Skeletal muscle satellite cell (primary cell): ENCODE measurements around the gene SYCP2L.
"Not testable (repeated sequence)": the region's sequence is repeated elsewhere in the genome, so short reads cannot be mapped to it uniquely, and the experiment has no call there.

Experiments used
- H3K27me3 ChIP-seq: 2 replicates; pipeline ENCODE4 v1.7.0; 2013; ENCODE audit warnings: low read length; ENCODE audit not compliant: control insufficient read depth, insufficient read depth
- H3K36me3 ChIP-seq: 2 replicates; pipeline ENCODE4 v1.7.0; 2013; ENCODE audit warnings: mild to moderate bottlenecking, control low read depth, low read length; ENCODE audit not compliant: insufficient read depth
- H3K4me1 ChIP-seq: 2 replicates; pipeline ENCODE4 v1.7.0; 2013; ENCODE audit warnings: low read length; ENCODE audit not compliant: control insufficient read depth, insufficient read depth
- H3K4me2 ChIP-seq: 2 replicates; pipeline ENCODE4 v1.7.0; 2013; ENCODE audit warnings: mild to moderate bottlenecking, low read length
- H3K4me3 ChIP-seq: 2 replicates; pipeline ENCODE4 v1.7.0; 2013; ENCODE audit warnings: low read length
- H3K9ac ChIP-seq: 2 replicates; pipeline ENCODE4 v1.7.0; 2013; ENCODE audit warnings: mild to moderate bottlenecking, low read depth, low read length, moderate library complexity
- H3K9me3 ChIP-seq: replicated peaks from 2 replicates; pipeline ENCODE4 v1.7.0; 2013; ENCODE audit warnings: mild to moderate bottlenecking, control low read depth, low read length

The SYCP2L gene

GRCh38 chr6:10981409-10981808 is 94.6 kb downstream of the SYCP2L start:
- Histone ChIP-seq H3K27me3 (no peaks in the 10 kb centered on the region), H3K4me1 (no peaks in the 10 kb centered on the region), H3K9ac (no peak overlapping the region), H3K4me2 (no peak overlapping the region), H3K36me3 (no peaks in the 10 kb centered on the region), H3K4me3 (no peak overlapping the region), H3K9me3 (no peaks in the 10 kb centered on the region)

GRCh38 chr6:10984959-10985358 is 98.1 kb downstream of the SYCP2L start:
- not testable (repeated sequence) for H3K9ac ChIP-seq, H3K4me2 ChIP-seq, H3K4me3 ChIP-seq, H3K9me3 ChIP-seq, H3K4me1 ChIP-seq, H3K36me3 ChIP-seq, H3K27me3 ChIP-seq

GRCh38 chr6:10989587-10989986 is 102.7 kb downstream of the SYCP2L start:
- Histone ChIP-seq H3K9me3 (no peaks in the 10 kb centered on the region), H3K9ac (no peak overlapping the region), H3K4me1 (no peaks in the 10 kb centered on the region), H3K4me3 (no peak overlapping the region), H3K4me2 (no peak overlapping the region), H3K36me3 (no peaks in the 10 kb centered on the region), H3K27me3 (no peaks in the 10 kb centered on the region)

- Histone ChIP-seq H3K9me3 (no peaks in the 10 kb centered on the region), H3K9ac (no peak overlapping the region), H3K36me3 (no peaks in the 10 kb centered on the region), H3K4me3 (no peak overlapping the region), H3K27me3 (no peaks in the 10 kb centered on the region), H3K4me2 (no peak overlapping the region), H3K4me1 (no peaks in the 10 kb centered on the region)
These were observed 104.3 kb downstream of the SYCP2L start for GRCh38 chr6:10991115-10991514.

DNA sequence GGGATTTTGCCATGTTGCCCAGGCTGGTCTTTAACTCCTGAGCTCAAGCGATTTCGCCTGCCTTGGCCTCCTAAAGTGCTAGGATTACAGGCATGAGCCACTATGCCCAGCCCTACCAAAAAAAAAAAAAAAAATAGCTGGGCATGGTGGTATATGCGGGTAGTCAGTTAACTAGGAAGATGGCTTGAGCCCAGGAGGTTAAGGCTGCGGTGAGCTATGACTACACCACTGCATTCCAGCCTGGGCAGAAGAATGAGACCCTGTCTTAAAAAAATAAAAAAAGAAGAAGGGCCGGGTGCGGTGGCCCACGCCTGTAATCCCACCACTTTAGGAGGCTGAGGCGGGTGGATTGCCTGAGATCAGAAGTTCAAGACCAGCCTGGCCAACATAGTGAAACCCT is 107.0 kb downstream of the SYCP2L start:
- Histone ChIP-seq H3K4me2 (no peak overlapping the region), H3K27me3 (no peaks in the 10 kb centered on the region)

GRCh38 chr6:10995114-10995707 is 108.4 kb downstream of the SYCP2L start:
- Histone ChIP-seq H3K36me3 (no peaks in the 10 kb centered on the region), H3K9ac (no peak overlapping the region), H3K4me2 (no peak overlapping the region), H3K27me3 (no peaks in the 10 kb centered on the region), H3K4me3 (no peak overlapping the region), H3K4me1 (no peaks in the 10 kb centered on the region), H3K9me3 (no peaks in the 10 kb centered on the region)

More for the DNA sequence above, 107.0 kb downstream of the SYCP2L start:
- Histone ChIP-seq H3K9ac (no peak overlapping the region), H3K36me3 (no peaks in the 10 kb centered on the region), H3K4me3 (no peak overlapping the region), H3K4me1 (no peaks in the 10 kb centered on the region), H3K9me3 (no peaks in the 10 kb centered on the region)

GRCh38 chr6:10999994-11000393 is 113.1 kb downstream of the SYCP2L start:
- Histone ChIP-seq H3K4me1 (no peaks in the 10 kb centered on the region), H3K9me3 (no peaks in the 10 kb centered on the region), H3K36me3 (no peaks in the 10 kb centered on the region), H3K4me2 (no peak overlapping the region), H3K27me3 (no peaks in the 10 kb centered on the region), H3K9ac (no peak overlapping the region), H3K4me3 (no peak overlapping the region)

GRCh38 chr6:11002176-11002575 is 115.3 kb downstream of the SYCP2L start:
- Histone ChIP-seq H3K4me1 (no peaks in the 10 kb centered on the region), H3K9ac (no peak overlapping the region), H3K4me3 (no peak overlapping the region), H3K9me3 (no peaks in the 10 kb centered on the region), H3K36me3 (no peaks in the 10 kb centered on the region), H3K27me3 (no peaks in the 10 kb centered on the region), H3K4me2 (no peak overlapping the region)

DNA sequence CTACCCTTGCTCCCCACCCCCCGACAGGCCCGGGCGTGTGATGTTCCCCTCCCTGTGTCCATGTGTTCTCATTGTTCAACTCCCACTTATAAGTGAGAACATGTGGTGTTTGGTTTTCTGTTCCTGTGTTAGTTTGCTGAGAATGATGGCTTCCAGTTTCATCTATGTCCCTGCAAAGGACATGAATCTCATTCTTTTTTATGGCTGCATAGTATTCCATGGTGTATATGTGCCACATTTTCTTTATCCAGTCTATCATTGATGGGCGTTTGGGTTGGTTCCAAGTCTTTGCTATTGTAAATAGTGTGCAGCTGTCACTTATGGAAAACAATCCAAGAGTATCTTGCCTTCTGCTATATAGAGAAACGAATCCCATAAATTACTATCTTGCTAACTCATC is 116.4 kb downstream of the SYCP2L start:
- H3K9me3 ChIP-seq, H3K4me1 ChIP-seq, H3K36me3 ChIP-seq, H3K4me2 ChIP-seq, H3K27me3 ChIP-seq, H3K4me3 ChIP-seq, H3K9ac ChIP-seq: not testable (repeated sequence)

DNA sequence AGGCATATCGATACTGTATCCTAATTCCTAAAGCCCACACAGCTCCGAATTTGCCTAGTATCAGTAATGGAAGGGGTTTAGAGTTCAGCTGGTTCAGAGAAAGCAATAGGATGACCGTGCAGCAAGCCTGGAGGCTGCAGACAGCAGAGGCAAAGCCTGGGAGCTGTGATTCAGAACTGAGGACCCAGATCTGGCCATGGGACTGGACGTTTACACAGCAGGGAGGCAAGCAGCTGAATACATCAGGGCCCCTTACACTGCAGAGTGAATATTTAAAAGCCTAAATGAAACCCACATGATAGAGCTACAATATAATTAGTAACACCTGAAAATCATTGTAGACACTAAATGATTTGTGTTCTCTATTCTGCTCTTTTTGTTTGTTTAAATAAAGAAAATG is 119.2 kb downstream of the SYCP2L start:
- no peaks in the 10 kb centered on the region for H3K27me3 ChIP-seq
- H3K4me1 ChIP-seq: peaks cover 8% of the 10 kb centered on the region
- H3K36me3 ChIP-seq: no peaks in the 10 kb centered on the region

DNA sequence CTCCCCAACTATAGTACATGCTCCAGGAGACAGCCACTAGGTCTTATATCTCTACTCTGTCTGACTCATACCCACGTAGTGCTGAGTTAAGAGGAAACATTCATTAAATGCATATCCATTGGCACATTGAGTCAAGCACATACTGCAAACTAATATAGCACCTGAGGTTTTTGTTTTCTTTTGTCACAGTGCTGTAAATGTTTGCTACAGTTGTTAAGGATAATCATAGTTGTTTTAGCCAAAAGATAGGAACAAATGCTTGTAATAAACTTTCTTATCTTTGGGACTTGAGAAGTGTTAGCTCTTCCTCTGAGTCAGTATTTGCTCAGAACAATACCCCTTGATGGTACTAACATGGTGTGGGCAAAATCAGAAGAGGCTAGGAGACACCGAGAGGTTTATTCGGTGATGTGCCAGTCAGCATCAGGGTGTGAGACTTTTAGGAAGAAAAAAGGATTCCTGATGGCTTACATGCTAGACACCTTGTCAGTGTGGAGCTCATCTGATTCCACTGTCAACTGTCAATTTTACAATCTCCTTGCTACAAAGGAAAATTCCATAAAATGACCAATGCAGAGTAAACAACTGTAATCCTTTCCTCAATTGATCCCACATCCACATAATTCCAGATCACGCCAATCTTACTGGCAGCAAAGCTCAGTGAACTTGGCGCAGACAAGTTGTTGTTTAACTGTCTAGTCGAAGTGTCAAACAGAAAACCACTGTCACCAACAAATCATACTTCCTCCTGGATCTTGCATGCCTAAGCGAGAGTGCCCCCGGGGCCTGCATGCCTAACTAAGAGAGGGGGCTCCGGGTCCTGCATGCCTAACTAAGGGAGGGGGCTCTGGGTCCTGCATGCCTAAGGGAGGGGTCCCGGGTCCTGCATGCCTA is 121.1 kb downstream of the SYCP2L start:
- Histone ChIP-seq H3K27me3 (no peaks in the 10 kb centered on the region), H3K4me2 (no peak overlapping the region), H3K4me3 (no peak overlapping the region), H3K4me1 (peaks cover 8% of the 10 kb centered on the region), H3K36me3 (no peaks in the 10 kb centered on the region), H3K9ac (no peak overlapping the region), H3K9me3 (no peaks in the 10 kb centered on the region)

More for the DNA sequence above, 119.2 kb downstream of the SYCP2L start:
- Histone ChIP-seq H3K9ac (no peak overlapping the region), H3K9me3 (no peaks in the 10 kb centered on the region), H3K4me3 (no peak overlapping the region), H3K4me2 (no peak overlapping the region)

GRCh38 chr6:11008821-11009220 is 122.0 kb downstream of the SYCP2L start:
- no peak overlapping the region for H3K4me2 ChIP-seq
- no peak overlapping the region for H3K4me3 ChIP-seq
- no peaks in the 10 kb centered on the region for H3K36me3 ChIP-seq
- peaks cover 5% of the 10 kb centered on the region for H3K27me3 ChIP-seq
- peaks cover 8% of the 10 kb centered on the region for H3K4me1 ChIP-seq
- H3K9ac ChIP-seq: no peak overlapping the region
- H3K9me3 ChIP-seq: no peaks in the 10 kb centered on the region
